ENCODE data around the gene TBXAS1.

- no peak for TF ChIP-seq CTCF (IDR thresholded peaks at IDR 0.05)
- TF ChIP-seq POLR2AphosphoS5 (IDR thresholded peaks at IDR 0.05), result no peak
- TF ChIP-seq POLR2A (IDR thresholded peaks at IDR 0.05), result no peak
Observed at GRCh38 chr7:139959285-139959628, 130.2 kb downstream of the TBXAS1 start.
